K562 (cell line): ENCODE measurements around the gene GPR42. TPM values are rescaled to one million over a fixed set of nuclear protein-coding genes. Genes with fewer than 3 reads are reported as not detected.

Experiments used
- ATAC-seq: fragments of 200-7000 bp; cut with Tn5 transposase; 3 replicates; pipeline ENCODE4 v1.9.1; 2020; ENCODE audit warnings: moderate library complexity
- BruUV-seq: library from RNA; stranded (reverse); fragments of 400-500 nt; replicated peaks from 2 replicates; lab custom pipeline; 2021; lab: Mats Ljungman, UMichigan
- CTCF ChIA-PET: fragments of 300-600 bp; formaldehyde crosslinking; extraction: SDS; loops from one replicate; lab custom pipeline; 2021; ENCODE audit warnings: low intra/inter-chr PET ratio; lab: Yijun Ruan, JAX
- POLR2A ChIA-PET: fragments of 300-600, 350-650 bp; sonication (Branson Sonifier 250); formaldehyde crosslinking; extraction: SDS; loops from one replicate; lab custom pipeline; 2021; ENCODE audit warnings: antibody characterized with exemption, inconsistent platforms; lab: Yijun Ruan, JAX
- DNase-seq, 4 experiments: peaks; one replicate each; pipeline versions ENCODE4 v3.0.0 to v3.0.0-alpha.2; 2011 to 2018; ENCODE audit warnings: low spot score in 3 of 4, mixed read lengths in 3 of 4; ENCODE audit errors: extremely low read depth in 1 of 4
- FAIRE-seq: peaks from 2 replicates; lab custom pipeline; 2011; peaks lifted over from hg19 to GRCh38; lab: Jason Lieb, UNC
- H2AFZ ChIP-seq: 2 replicates; pipeline ENCODE4 v1.6.0; 2011; ENCODE audit warnings: low read depth, low read length, control low read depth, inconsistent platforms
- H3K27ac ChIP-seq: fragments of 200-600 bp; 3 replicates; pipeline ENCODE4 v1.8.0; 2011; ENCODE audit warnings: low read depth, mild to moderate bottlenecking, control low read depth, inconsistent platforms, low read length, moderate library complexity, mixed read lengths; ENCODE audit errors: extremely low read depth
- H3K27me3 ChIP-seq, 2 experiments: fragments of 300-600 bp in 1 of 2; 2 replicates in 1 of 2; 3 replicates in 1 of 2; pipeline versions ENCODE4 v1.6.0 to v1.8.0; 2011; ENCODE audit warnings: inconsistent platforms in 2 of 2, low read length in 2 of 2, mild to moderate bottlenecking in 1 of 2, mixed read lengths in 1 of 2, moderate library complexity in 1 of 2; ENCODE audit not compliant: control insufficient read depth in 2 of 2, insufficient read depth in 2 of 2
- H3K36me3 ChIP-seq: fragments of 300-600 bp; 3 replicates; pipeline ENCODE4 v1.8.0; 2011; ENCODE audit warnings: mild to moderate bottlenecking, low read length, inconsistent platforms; ENCODE audit not compliant: control insufficient read depth, insufficient read depth
- H3K4me1 ChIP-seq, 2 experiments: fragments of 200-600 bp in 1 of 2; replicated peaks in 1 of 2; 2 replicates in 1 of 2; 3 replicates in 1 of 2; pipeline versions ENCODE4 v1.5.1 to v1.8.0; 2011; ENCODE audit warnings: inconsistent platforms in 2 of 2, low read length in 2 of 2, mild to moderate bottlenecking in 1 of 2, mixed read lengths in 1 of 2, moderate library complexity in 1 of 2; ENCODE audit not compliant: control insufficient read depth in 2 of 2, insufficient read depth in 2 of 2
- H3K4me2 ChIP-seq: 2 replicates; pipeline ENCODE4 v1.6.1; 2011; ENCODE audit warnings: low read length, control low read depth, inconsistent platforms, mixed read lengths; ENCODE audit not compliant: insufficient read depth
- H3K4me3 ChIP-seq: fragments of 200-600 bp; sonication (generic), shearing (Covaris generic); 2 replicates; pipeline ENCODE4 v1.5.1; 2016; ENCODE audit warnings: control low read depth, inconsistent platforms
- H3K79me2 ChIP-seq: fragments of 200-600 bp; 3 replicates; pipeline ENCODE4 v1.8.0; 2011; ENCODE audit warnings: low read length, inconsistent platforms; ENCODE audit not compliant: control insufficient read depth, insufficient read depth
- H3K9ac ChIP-seq, 2 experiments: 2 replicates each; pipeline versions ENCODE4 v1.6.0 to v1.6.1; 2011; ENCODE audit warnings: low read depth in 2 of 2, low read length in 2 of 2, control low read depth in 1 of 2, inconsistent platforms in 1 of 2, mild to moderate bottlenecking in 1 of 2, mixed read lengths in 1 of 2; ENCODE audit not compliant: insufficient read depth in 1 of 2
- H3K9me1 ChIP-seq: one replicate; pipeline ENCODE4 v1.6.0; 2011; ENCODE audit warnings: inconsistent platforms, mild to moderate bottlenecking, low read length, moderate library complexity; ENCODE audit not compliant: control insufficient read depth, insufficient read depth
- H3K9me3 ChIP-seq: replicated peaks from 2 replicates; pipeline ENCODE4 v1.5.1; 2011; ENCODE audit warnings: low read depth, low read length, inconsistent platforms; ENCODE audit not compliant: control insufficient read depth, insufficient read depth
- H4K20me1 ChIP-seq: replicated peaks from 2 replicates; pipeline ENCODE4 v1.6.1; 2011; ENCODE audit warnings: low read length, inconsistent platforms, mixed read lengths; ENCODE audit not compliant: control insufficient read depth, insufficient read depth
- ADNP ChIP-seq: fragments of 200-800 bp; sonication (Bioruptor generic); IDR thresholded peaks from 2 replicates; pipeline ENCODE4 v1.6.1; 2016; ENCODE audit warnings: missing genetic modification characterization, missing compliant biosample characterization
- ATF1 ChIP-seq, 2 experiments: fragments of 450-650 bp in 1 of 2; IDR thresholded peaks; 2 replicates each; pipeline ENCODE4 v1.6.1; 2016; ENCODE audit warnings: missing compliant biosample characterization in 1 of 2, missing genetic modification characterization in 1 of 2
- NELFE ChIP-seq: IDR thresholded peaks from 2 replicates; pipeline ENCODE4 v1.6.1; 2011; ENCODE audit warnings: mild to moderate bottlenecking; ENCODE audit not compliant: insufficient read depth, insufficient read length
- RBM39 ChIP-seq: fragments of 200-400 bp; formaldehyde crosslinking; optimal IDR thresholded peaks from 2 replicates; pipeline ENCODE3; 2018; ENCODE audit warnings: low read depth, low read length
- RCOR1 ChIP-seq, 2 experiments: IDR thresholded peaks; 2 replicates each; pipeline ENCODE4 v1.6.1; 2012; ENCODE audit warnings: low read depth in 2 of 2, low read length in 2 of 2, borderline replicate concordance in 1 of 2, improper control_type of control experiment in 1 of 2
- SLC30A9 ChIP-seq: fragments of 250-450 bp; sonication (Bioruptor Pico); IDR thresholded peaks from 2 replicates; pipeline ENCODE4 v1.8.0; 2022; ENCODE audit warnings: mild to moderate bottlenecking, moderate library complexity
- SMAD1 ChIP-seq: fragments of 150-350 bp; IDR thresholded peaks from 2 replicates; pipeline ENCODE4 v1.6.1; 2014; ENCODE audit warnings: low read length, low read depth; ENCODE audit not compliant: partially characterized antibody
- ZC3H11A ChIP-seq: IDR thresholded peaks from 2 replicates; pipeline ENCODE4 v1.6.1; 2012; ENCODE audit warnings: low read depth, low read length, improper control_type of control experiment
- ZNF140 ChIP-seq: fragments of 250-450 bp; sonication (Bioruptor Pico); IDR thresholded peaks from 2 replicates; pipeline ENCODE4 v1.8.0; 2021; ENCODE audit warnings: moderate library complexity, mild to moderate bottlenecking, inconsistent platforms
- WGBS: fragments of 100-300 bp; shearing (Covaris generic); methylation state at CpG from one replicate; pipeline ENCODE4 v1.1.6; 2016; ENCODE audit warnings: low coverage, mixed read lengths; ENCODE audit not compliant: insufficient coverage; ENCODE audit errors: missing lambda C conversion rate; 5-methylcytosine and 5-hydroxymethylcytosine counted together
- in situ Hi-C: fragments of 300-500 bp; cut with MboI; formaldehyde crosslinking; loops from 4 replicates; pipeline ENCODE4 v1.15.0; 2018; ENCODE audit warnings: inconsistent platforms, mixed read lengths
- intact Hi-C: fragments of 100-400 bp; cut with micrococcal nuclease; formaldehyde crosslinking; loops from 2 replicates; pipeline ENCODE4 v1.14.2; 2022
- polyA plus RNA-seq, 8 experiments: library from polyadenylated mRNA; depleted of rRNA in 4 of 8; stranded (reverse) in 5 of 8; unstranded in 3 of 8; fragments of >200 nt; fragmentation: Nextera tagmentation in 2 of 8; fragmentation: Illumina TruSeq in 1 of 8; extraction: Ambion mirVana in 2 of 8; extraction: Trizol in 1 of 8; gene quantifications; 2 replicates each; pipeline versions ENCODE4 v1.2.1 to v1.2.3, GENCODE V29; 2011 to 2014; ENCODE audit warnings: inconsistent platforms in 1 of 8, missing spikeins in 1 of 8
- total RNA-seq, 7 experiments: library from RNA; depleted of rRNA in 6 of 7; stranded (reverse); fragments of >200 nt in 6 of 7; fragmentation: Illumina TruSeq in 2 of 7; extraction: Trizol in 2 of 7; gene quantifications; 2 replicates each; pipeline versions ENCODE4 v1.2.1 to v1.2.3, GENCODE V29; 2011 to 2021; ENCODE audit warnings: low replicate concordance in 1 of 7
- TF ChIP-seq, protein P1 (sequence below): sonication (generic); formaldehyde crosslinking; IDR thresholded peaks from 2 replicates; pipeline ENCODE4 v1.8.1; 2023; ENCODE audit warnings: mild to moderate bottlenecking, missing genetic modification reagents
- TF ChIP-seq, protein P2 (sequence below): fragments of 250-450 bp; sonication (Bioruptor Pico); IDR thresholded peaks from 2 replicates; pipeline ENCODE4 v1.5.0; 2020; ENCODE audit warnings: mild to moderate bottlenecking, borderline replicate concordance
- TF ChIP-seq, protein P3 (sequence below): conservative IDR thresholded peaks from 2 replicates; pipeline ENCODE4 v1.6.1; 2011; ENCODE audit warnings: low read depth, mild to moderate bottlenecking, low read length; ENCODE audit not compliant: control insufficient read depth
- TF ChIP-seq, protein P4 (sequence below): fragments of 250-450 bp; sonication (Bioruptor Pico); IDR thresholded peaks from 2 replicates; pipeline ENCODE4 v1.5.0; 2021; ENCODE audit warnings: mild to moderate bottlenecking, borderline replicate concordance

The GPR42 gene
- total and polyA plus RNA-seq, 9 of the 15 experiments (the other 6 are each of a cell fraction or from before 2014, with no cell fraction given): not detected

DNA sequence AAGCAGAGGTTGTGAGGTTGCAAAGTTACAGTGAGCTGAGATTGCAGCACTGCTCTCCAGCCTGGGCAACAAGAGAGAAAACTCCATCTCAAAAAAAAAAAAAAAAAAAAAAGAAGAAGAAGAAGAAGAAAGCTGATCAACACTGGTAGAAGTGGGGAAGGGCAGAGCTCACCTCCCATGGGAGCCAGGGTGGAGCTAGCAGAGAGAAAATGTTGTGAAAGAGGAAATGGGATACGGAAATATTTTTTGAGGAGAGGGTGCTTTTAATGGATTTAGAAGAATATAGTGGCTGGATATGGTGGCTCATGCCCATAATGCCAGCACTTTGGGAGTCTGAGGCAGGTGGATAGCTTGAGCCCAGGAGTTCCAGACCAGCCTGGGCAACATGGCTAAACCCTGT is 6.8 kb downstream of the GPR42 start (continued):
- TF ChIP-seq ATF1 (CRISPR knock-in tag; IDR thresholded peaks at IDR 0.05) (no peak), ATF1 (tag; IDR thresholded peaks at IDR 0.05) (no peak)

DNA sequence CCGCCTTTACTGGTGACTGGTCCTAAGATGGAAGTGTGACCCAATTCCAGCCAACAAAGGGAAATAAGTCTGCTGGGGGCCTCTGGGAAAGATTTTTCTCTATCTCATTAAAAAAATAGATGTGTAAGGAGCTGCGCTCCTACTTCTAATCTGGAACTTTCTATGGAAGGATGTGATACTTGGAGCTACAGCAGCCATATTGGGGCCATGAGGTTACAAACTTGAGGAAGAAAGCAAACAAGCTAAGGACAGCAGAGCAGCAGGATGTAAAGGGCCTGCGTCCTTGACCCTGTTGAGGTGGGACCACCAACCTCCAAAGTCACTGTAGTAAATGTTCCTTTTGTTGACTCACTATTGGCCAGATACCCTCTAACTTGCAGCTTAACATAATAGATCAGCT is 7.5 kb downstream of the GPR42 start:
- DNase-seq (no peak), FAIRE-seq (no peak), ATAC-seq (no peak)
- Histone ChIP-seq H3K9me3 (no peaks in the 10 kb centered on the region; the same call in 1 of the 2 replicates), H3K27me3 (peaks cover 0 to under 1% of the 10 kb centered on the region in 2 experiments; a peak in 1 of 5 replicates), H3K36me3 (no peaks in the 10 kb centered on the region), H3K4me3 (no peak overlapping the region), H4K20me1 (no peaks in the 10 kb centered on the region), H3K4me1 (peaks cover 23 to 34% of the 10 kb centered on the region in 2 experiments; a peak in 4 of 5 replicates), H2AFZ (no peak overlapping the region), H3K4me2 (no peak overlapping the region), H3K27ac (no peak overlapping the region), H3K9ac (no peak overlapping the region), H3K79me2 (no peaks in the 10 kb centered on the region), H3K9me1 (no peaks in the 10 kb centered on the region)
- BruUV-seq: no TSS peak
- 87% methylated on average over 3 of the region's 3 CpGs for WGBS
- intact Hi-C loops: no loop called here
- POLR2A ChIA-PET: interaction anchor here (0.7 to 1.2 kb wide), 2 partner anchors 13 to 15 kb away, joined by 3 to 4 read pairs; no protein-coding TSS in a partner anchor
- in situ Hi-C loops: no loop called here
- CTCF ChIA-PET: no interaction called here
- TF ChIP-seq SMAD1: no peak
- TF ChIP-seq NELFE: no peak
- TF ChIP-seq, protein P1, sequence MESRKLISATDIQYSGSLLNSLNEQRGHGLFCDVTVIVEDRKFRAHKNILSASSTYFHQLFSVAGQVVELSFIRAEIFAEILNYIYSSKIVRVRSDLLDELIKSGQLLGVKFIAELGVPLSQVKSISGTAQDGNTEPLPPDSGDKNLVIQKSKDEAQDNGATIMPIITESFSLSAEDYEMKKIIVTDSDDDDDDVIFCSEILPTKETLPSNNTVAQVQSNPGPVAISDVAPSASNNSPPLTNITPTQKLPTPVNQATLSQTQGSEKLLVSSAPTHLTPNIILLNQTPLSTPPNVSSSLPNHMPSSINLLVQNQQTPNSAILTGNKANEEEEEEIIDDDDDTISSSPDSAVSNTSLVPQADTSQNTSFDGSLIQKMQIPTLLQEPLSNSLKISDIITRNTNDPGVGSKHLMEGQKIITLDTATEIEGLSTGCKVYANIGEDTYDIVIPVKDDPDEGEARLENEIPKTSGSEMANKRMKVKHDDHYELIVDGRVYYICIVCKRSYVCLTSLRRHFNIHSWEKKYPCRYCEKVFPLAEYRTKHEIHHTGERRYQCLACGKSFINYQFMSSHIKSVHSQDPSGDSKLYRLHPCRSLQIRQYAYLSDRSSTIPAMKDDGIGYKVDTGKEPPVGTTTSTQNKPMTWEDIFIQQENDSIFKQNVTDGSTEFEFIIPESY (CRISPR knock-in tag): no peak
- peak in 1 of 2 experiments; percentile 12; a peak in 1 of 4 replicates for TF ChIP-seq RCOR1 (IDR thresholded peaks at IDR 0.05; ENCODE audit: borderline replicate concordance in 1 of 2, low read depth in 2 of 2, low read length in 2 of 2)
- TF ChIP-seq ADNP (tag): 0 out of 2 replicates have a peak, but pooled peaks have one; percentile 34
- TF ChIP-seq, protein P2, sequence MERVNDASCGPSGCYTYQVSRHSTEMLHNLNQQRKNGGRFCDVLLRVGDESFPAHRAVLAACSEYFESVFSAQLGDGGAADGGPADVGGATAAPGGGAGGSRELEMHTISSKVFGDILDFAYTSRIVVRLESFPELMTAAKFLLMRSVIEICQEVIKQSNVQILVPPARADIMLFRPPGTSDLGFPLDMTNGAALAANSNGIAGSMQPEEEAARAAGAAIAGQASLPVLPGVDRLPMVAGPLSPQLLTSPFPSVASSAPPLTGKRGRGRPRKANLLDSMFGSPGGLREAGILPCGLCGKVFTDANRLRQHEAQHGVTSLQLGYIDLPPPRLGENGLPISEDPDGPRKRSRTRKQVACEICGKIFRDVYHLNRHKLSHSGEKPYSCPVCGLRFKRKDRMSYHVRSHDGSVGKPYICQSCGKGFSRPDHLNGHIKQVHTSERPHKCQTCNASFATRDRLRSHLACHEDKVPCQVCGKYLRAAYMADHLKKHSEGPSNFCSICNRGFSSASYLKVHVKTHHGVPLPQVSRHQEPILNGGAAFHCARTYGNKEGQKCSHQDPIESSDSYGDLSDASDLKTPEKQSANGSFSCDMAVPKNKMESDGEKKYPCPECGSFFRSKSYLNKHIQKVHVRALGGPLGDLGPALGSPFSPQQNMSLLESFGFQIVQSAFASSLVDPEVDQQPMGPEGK (CRISPR knock-in tag): no peak
- TF ChIP-seq, protein P3, sequence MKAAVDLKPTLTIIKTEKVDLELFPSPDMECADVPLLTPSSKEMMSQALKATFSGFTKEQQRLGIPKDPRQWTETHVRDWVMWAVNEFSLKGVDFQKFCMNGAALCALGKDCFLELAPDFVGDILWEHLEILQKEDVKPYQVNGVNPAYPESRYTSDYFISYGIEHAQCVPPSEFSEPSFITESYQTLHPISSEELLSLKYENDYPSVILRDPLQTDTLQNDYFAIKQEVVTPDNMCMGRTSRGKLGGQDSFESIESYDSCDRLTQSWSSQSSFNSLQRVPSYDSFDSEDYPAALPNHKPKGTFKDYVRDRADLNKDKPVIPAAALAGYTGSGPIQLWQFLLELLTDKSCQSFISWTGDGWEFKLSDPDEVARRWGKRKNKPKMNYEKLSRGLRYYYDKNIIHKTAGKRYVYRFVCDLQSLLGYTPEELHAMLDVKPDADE: no peak
- no peak for TF ChIP-seq RBM39
- TF ChIP-seq, protein P4, sequence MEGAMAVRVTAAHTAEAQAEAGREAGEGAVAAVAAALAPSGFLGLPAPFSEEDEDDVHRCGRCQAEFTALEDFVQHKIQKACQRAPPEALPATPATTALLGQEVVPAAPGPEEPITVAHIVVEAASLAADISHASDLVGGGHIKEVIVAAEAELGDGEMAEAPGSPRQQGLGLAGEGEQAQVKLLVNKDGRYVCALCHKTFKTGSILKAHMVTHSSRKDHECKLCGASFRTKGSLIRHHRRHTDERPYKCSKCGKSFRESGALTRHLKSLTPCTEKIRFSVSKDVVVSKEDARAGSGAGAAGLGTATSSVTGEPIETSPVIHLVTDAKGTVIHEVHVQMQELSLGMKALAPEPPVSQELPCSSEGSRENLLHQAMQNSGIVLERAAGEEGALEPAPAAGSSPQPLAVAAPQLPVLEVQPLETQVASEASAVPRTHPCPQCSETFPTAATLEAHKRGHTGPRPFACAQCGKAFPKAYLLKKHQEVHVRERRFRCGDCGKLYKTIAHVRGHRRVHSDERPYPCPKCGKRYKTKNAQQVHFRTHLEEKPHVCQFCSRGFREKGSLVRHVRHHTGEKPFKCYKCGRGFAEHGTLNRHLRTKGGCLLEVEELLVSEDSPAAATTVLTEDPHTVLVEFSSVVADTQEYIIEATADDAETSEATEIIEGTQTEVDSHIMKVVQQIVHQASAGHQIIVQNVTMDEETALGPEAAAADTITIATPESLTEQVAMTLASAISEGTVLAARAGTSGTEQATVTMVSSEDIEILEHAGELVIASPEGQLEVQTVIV (CRISPR knock-in tag): no peak
- TF ChIP-seq ZC3H11A: no peak
- no peak for TF ChIP-seq SLC30A9 (CRISPR knock-in tag)
- no peak for TF ChIP-seq ZNF140 (CRISPR knock-in tag)
